ENCODE data around the gene CPT1B. TPM values are rescaled to one million over a fixed set of nuclear protein-coding genes. Genes with fewer than 3 reads are reported as not detected.
"Not testable (repeated sequence)": the region's sequence is repeated elsewhere in the genome, so short reads cannot be mapped to it uniquely, and the experiment has no call there.

The CPT1B gene
- polyA plus RNA-seq, result 1 to 10 TPM in 1 of 3 donors, under 1 TPM in 1, not detected in 1; 0.09 to 2.9 TPM

GRCh38 chr22:50577987-50578775 lies at the start of gene CPT1B:
Gene CPT1B (minus strand): TSS chr22:50578427. CDS start chr22:50577915, 512 bp downstream.
- peaks cover 0 to 7% (median 4%) of the 10 kb centered on the region in 3 donors for H3K27me3 Mint-ChIP-seq (ENCODE audit: low read depth in 3 of 3)
- peaks cover 7 to 29% of the 10 kb centered on the region in 2 donors for H3K4me1 Mint-ChIP-seq
- no peak for DNase-seq
- no peak within 1 kb of the TSS for H3K27ac Mint-ChIP-seq
- H3K36me3 Mint-ChIP-seq, result peaks cover 0 to 7% (median 3%) of the 10 kb centered on the region in 3 donors
- peak within 1 kb of the TSS in 1 of 5 donors; percentile 33 for H3K4me3 Mint-ChIP-seq
- no peaks in the 10 kb centered on the region for H3K9me3 Mint-ChIP-seq

GRCh38 chr22:50626850-50627641 lies 48.8 kb upstream of the CPT1B start:
- no peak for DNase-seq
- H3K4me3 Mint-ChIP-seq, result peak overlapping the region; percentile 65 to 76 (median 70)
- peaks cover 30 to 31% of the 10 kb centered on the region in 2 donors for H3K4me1 Mint-ChIP-seq
- H3K9me3 Mint-ChIP-seq, result no peaks in the 10 kb centered on the region
- H3K27ac Mint-ChIP-seq, result peak overlapping the region in 5 of 6 donors; percentile 39 to 84 (median 64)
- no peaks in the 10 kb centered on the region for H3K36me3 Mint-ChIP-seq
- H3K27me3 Mint-ChIP-seq (ENCODE audit: low read depth in 3 of 3), result peaks cover 9 to 15% (median 15%) of the 10 kb centered on the region in 3 donors

- Mint-ChIP-seq H3K4me3 (peak overlapping the region; percentile 35 to 73 (median 50)), H3K27me3 (ENCODE audit: low read depth in 3 of 3) (peaks cover 9 to 15% (median 15%) of the 10 kb centered on the region in 3 donors), H3K4me1 (peaks cover 37% of the 10 kb centered on the region in 2 donors), H3K9me3 (no peaks in the 10 kb centered on the region), H3K36me3 (no peaks in the 10 kb centered on the region), H3K27ac (peak overlapping the region in 5 of 6 donors; percentile 39 to 79 (median 62))
- no peak for DNase-seq
These were observed 48.2 kb upstream of the CPT1B start for GRCh38 chr22:50626314-50626849.

GRCh38 chr22:50625568-50626313 lies 47.5 kb upstream of the CPT1B start:
- no peak for DNase-seq
- no peak overlapping the region for H3K27ac Mint-ChIP-seq
- no peaks in the 10 kb centered on the region for H3K9me3 Mint-ChIP-seq
- H3K27me3 Mint-ChIP-seq (ENCODE audit: low read depth in 3 of 3), result peaks cover 9 to 15% (median 15%) of the 10 kb centered on the region in 3 donors
- H3K4me3 Mint-ChIP-seq, result no peak overlapping the region
- peaks cover 43 to 44% of the 10 kb centered on the region in 2 donors for H3K4me1 Mint-ChIP-seq
- no peaks in the 10 kb centered on the region for H3K36me3 Mint-ChIP-seq

- Mint-ChIP-seq H3K27me3 (ENCODE audit: low read depth in 3 of 3) (peaks cover 14 to 21% (median 15%) of the 10 kb centered on the region in 3 donors), H3K9me3 (no peaks in the 10 kb centered on the region), H3K4me3 (no peak overlapping the region), H3K4me1 (peaks cover 47 to 48% of the 10 kb centered on the region in 2 donors), H3K27ac (peak overlapping the region in 1 of 6 donors; percentile 57), H3K36me3 (no peaks in the 10 kb centered on the region)
- DNase-seq, result no peak
These were observed 46.9 kb upstream of the CPT1B start for GRCh38 chr22:50625131-50625567.

- no peak overlapping the region for H3K4me3 Mint-ChIP-seq
- H3K9me3 Mint-ChIP-seq, result peaks cover 0 to 2% (median 0%) of the 10 kb centered on the region in 6 donors
- peaks cover 11 to 21% (median 14%) of the 10 kb centered on the region in 3 donors for H3K27me3 Mint-ChIP-seq (ENCODE audit: low read depth in 3 of 3)
- DNase-seq, result no peak
- no peaks in the 10 kb centered on the region for H3K36me3 Mint-ChIP-seq
- no peak overlapping the region for H3K27ac Mint-ChIP-seq
- H3K4me1 Mint-ChIP-seq, result peaks cover 47 to 49% of the 10 kb centered on the region in 2 donors
These were observed 46.3 kb upstream of the CPT1B start for GRCh38 chr22:50624347-50625130.

GRCh38 chr22:50622723-50623327 lies 44.6 kb upstream of the CPT1B start:
- no peak for DNase-seq
- H3K36me3 Mint-ChIP-seq, result no peaks in the 10 kb centered on the region
- peaks cover 4 to 11% (median 7%) of the 10 kb centered on the region in 3 donors for H3K27me3 Mint-ChIP-seq (ENCODE audit: low read depth in 3 of 3)
- H3K4me1 Mint-ChIP-seq, result peaks cover 36 to 38% of the 10 kb centered on the region in 2 donors
- peak overlapping the region in 2 of 6 donors; percentile 26 to 96 for H3K27ac Mint-ChIP-seq
- peak overlapping the region in 1 of 5 donors; percentile 88 for H3K4me3 Mint-ChIP-seq
- H3K9me3 Mint-ChIP-seq, result peaks cover 0 to 2% (median 0%) of the 10 kb centered on the region in 6 donors

- Mint-ChIP-seq H3K36me3 (no peaks in the 10 kb centered on the region), H3K4me1 (peaks cover 36 to 38% of the 10 kb centered on the region in 2 donors), H3K27ac (peak overlapping the region; percentile 89 to 96 (median 92)), H3K27me3 (ENCODE audit: low read depth in 3 of 3) (peaks cover 4 to 10% (median 9%) of the 10 kb centered on the region in 3 donors), H3K4me3 (peak overlapping the region; percentile 85 to 96 (median 89)), H3K9me3 (peaks cover 0 to 2% (median 0%) of the 10 kb centered on the region in 6 donors)
- DNase-seq, result no peak
These were observed 43.9 kb upstream of the CPT1B start for GRCh38 chr22:50621948-50622722.

GRCh38 chr22:50621356-50621880 lies 43.2 kb upstream of the CPT1B start:
- Mint-ChIP-seq H3K27me3 (ENCODE audit: low read depth in 3 of 3) (peaks cover 4 to 9% (median 8%) of the 10 kb centered on the region in 3 donors), H3K4me1 (peaks cover 35 to 36% of the 10 kb centered on the region in 2 donors), H3K9me3 (peaks cover 0 to 2% (median 0%) of the 10 kb centered on the region in 6 donors), H3K4me3 (peak overlapping the region; percentile 85 to 96 (median 89)), H3K36me3 (no peaks in the 10 kb centered on the region), H3K27ac (peak overlapping the region; percentile 89 to 96 (median 92))
- DNase-seq, result peak; percentile 48 to 67 (median 56)

GRCh38 chr22:50620593-50621355 lies 42.5 kb upstream of the CPT1B start:
- Mint-ChIP-seq H3K4me1 (peaks cover 34 to 36% of the 10 kb centered on the region in 2 donors), H3K4me3 (peak overlapping the region; percentile 85 to 96 (median 89)), H3K27ac (peak overlapping the region; percentile 89 to 96 (median 92)), H3K36me3 (no peaks in the 10 kb centered on the region), H3K27me3 (ENCODE audit: low read depth in 3 of 3) (peaks cover 4 to 9% (median 8%) of the 10 kb centered on the region in 3 donors), H3K9me3 (peaks cover 0 to 2% (median 0%) of the 10 kb centered on the region in 6 donors)
- DNase-seq, result peak; percentile 41 to 65 (median 54)

GRCh38 chr22:50614296-50614695 lies 36.1 kb upstream of the CPT1B start:
- H3K27me3 Mint-ChIP-seq (ENCODE audit: low read depth in 3 of 3), result peaks cover 0 to 22% (median 14%) of the 10 kb centered on the region in 3 donors
- not testable (repeated sequence) for DNase-seq, H3K4me1 Mint-ChIP-seq, H3K9me3 Mint-ChIP-seq, H3K36me3 Mint-ChIP-seq, H3K27ac Mint-ChIP-seq, H3K4me3 Mint-ChIP-seq

Data from immature natural killer cell (primary cell).